Type B pancreatic cell (in vitro differentiated cells): ENCODE measurements around the gene RHO. TPM values are rescaled to one million over a fixed set of nuclear protein-coding genes. Genes with fewer than 3 reads are reported as not detected.

Experiments
- DNase-seq: peaks from one replicate; pipeline ENCODE4 v3.0.0; 2021; ENCODE audit warnings: mixed read lengths; ENCODE audit not compliant: unreplicated experiment; ENCODE audit errors: extremely low spot score
- H3K27ac Mint-ChIP-seq: 2 replicates; pipeline ENCODE4 v1.8.0; 2021; ENCODE audit warnings: mild to moderate bottlenecking, mixed read lengths
- H3K27me3 Mint-ChIP-seq: 2 replicates; pipeline ENCODE4 v1.8.0; 2021; ENCODE audit warnings: mixed read lengths
- H3K36me3 Mint-ChIP-seq: 2 replicates; pipeline ENCODE4 v1.8.0; 2021; ENCODE audit warnings: mixed read lengths
- H3K4me1 Mint-ChIP-seq: one replicate; pipeline ENCODE4 v1.8.0; 2021; ENCODE audit warnings: mixed read lengths; ENCODE audit not compliant: unreplicated experiment
- H3K4me3 Mint-ChIP-seq: 2 replicates; pipeline ENCODE4 v1.8.0; 2021; ENCODE audit warnings: mild to moderate bottlenecking, mixed read lengths
- H3K9me3 Mint-ChIP-seq: 2 replicates; pipeline ENCODE4 v1.8.0; 2021; ENCODE audit warnings: mixed read lengths
- CTCF ChIP-seq: fragments of 200-600 bp; sonication (generic); conservative IDR thresholded peaks from 2 replicates; pipeline ENCODE4 v1.5.0; 2021; ENCODE audit warnings: antibody characterized with exemption, mild to moderate bottlenecking
- total RNA-seq: library from RNA; stranded (reverse); gene quantifications from 2 replicates; pipeline ENCODE4 v1.2.1, GENCODE V29; 2021; ENCODE audit warnings: low replicate concordance

The RHO gene
- total RNA-seq, 1 donor from 2014 or later, result not detected

- H3K27ac Mint-ChIP-seq, result no peak overlapping the region
- H3K36me3 Mint-ChIP-seq, result no peaks in the 10 kb centered on the region
- H3K4me3 Mint-ChIP-seq, result no peak overlapping the region
- no peaks in the 10 kb centered on the region for H3K9me3 Mint-ChIP-seq
- H3K4me1 Mint-ChIP-seq, result peaks cover 23% of the 10 kb centered on the region
- DNase-seq, result no peak
- no peak for TF ChIP-seq CTCF
- H3K27me3 Mint-ChIP-seq, result no peaks in the 10 kb centered on the region
These were observed 5.5 kb upstream of the RHO start for GRCh38 chr3:129522953-129523352.

- Mint-ChIP-seq H3K9me3 (no peaks in the 10 kb centered on the region), H3K27ac (no peak overlapping the region), H3K36me3 (no peaks in the 10 kb centered on the region), H3K4me3 (no peak overlapping the region), H3K4me1 (peaks cover 24% of the 10 kb centered on the region), H3K27me3 (no peaks in the 10 kb centered on the region)
- TF ChIP-seq CTCF, result no peak
- no peak for DNase-seq
These were observed 4.4 kb upstream of the RHO start for GRCh38 chr3:129524081-129524480.

GRCh38 chr3:129525341-129525968, 3.0 kb upstream of the RHO start:
- no peak for DNase-seq
- no peaks in the 10 kb centered on the region for H3K36me3 Mint-ChIP-seq
- H3K4me1 Mint-ChIP-seq, result peaks cover 28% of the 10 kb centered on the region
- H3K27ac Mint-ChIP-seq, result no peak overlapping the region
- H3K4me3 Mint-ChIP-seq, result no peak overlapping the region
- H3K9me3 Mint-ChIP-seq, result no peaks in the 10 kb centered on the region
- TF ChIP-seq CTCF, result no peak
- no peaks in the 10 kb centered on the region for H3K27me3 Mint-ChIP-seq

GRCh38 chr3:129526121-129526900, 2.1 kb upstream of the RHO start:
- H3K27ac Mint-ChIP-seq, result no peak overlapping the region
- DNase-seq, result no peak
- peaks cover 25% of the 10 kb centered on the region for H3K4me1 Mint-ChIP-seq
- H3K4me3 Mint-ChIP-seq, result no peak overlapping the region
- H3K9me3 Mint-ChIP-seq, result no peaks in the 10 kb centered on the region
- no peaks in the 10 kb centered on the region for H3K27me3 Mint-ChIP-seq
- TF ChIP-seq CTCF, result no peak
- no peaks in the 10 kb centered on the region for H3K36me3 Mint-ChIP-seq

GRCh38 chr3:129527262-129527661, 1.2 kb upstream of the RHO start:
- Mint-ChIP-seq H3K9me3 (no peaks in the 10 kb centered on the region), H3K27me3 (no peaks in the 10 kb centered on the region), H3K36me3 (no peaks in the 10 kb centered on the region), H3K4me1 (peaks cover 21% of the 10 kb centered on the region), H3K4me3 (no peak overlapping the region), H3K27ac (no peak overlapping the region)
- no peak for TF ChIP-seq CTCF
- DNase-seq, result no peak
